ENCODE measurements around the gene RBM19. TPM values are rescaled to one million over a fixed set of nuclear protein-coding genes. Genes with fewer than 3 reads are reported as not detected.

Gene RBM19
- total RNA-seq, 2 donors from 2014 or later, result 15.3 to 15.6 TPM

GRCh38 chr12:113990250-113991223 is 24.4 kb upstream of the RBM19 start:
- Histone ChIP-seq H3K9me3 (no peaks in the 10 kb centered on the region), H3K4me3 (no peak overlapping the region), H3K27me3 (no peaks in the 10 kb centered on the region), H3K4me1 (no peaks in the 10 kb centered on the region), H3K36me3 (no peaks in the 10 kb centered on the region), H3K27ac (no peak overlapping the region)
- no peak for TF ChIP-seq CTCF (IDR thresholded peaks at IDR 0.05)
- no peak for DNase-seq (ENCODE audit: low spot score)

GRCh38 chr12:113988976-113989375 is 22.9 kb upstream of the RBM19 start:
- H3K9me3 ChIP-seq, result no peaks in the 10 kb centered on the region
- no peaks in the 10 kb centered on the region for H3K4me1 ChIP-seq
- TF ChIP-seq CTCF (IDR thresholded peaks at IDR 0.05), result no peak
- no peaks in the 10 kb centered on the region for H3K36me3 ChIP-seq
- H3K27me3 ChIP-seq, result no peaks in the 10 kb centered on the region
- no peak overlapping the region for H3K27ac ChIP-seq
- H3K4me3 ChIP-seq, result no peak overlapping the region
- DNase-seq (ENCODE audit: low spot score), result no peak

- H3K36me3 ChIP-seq, result no peaks in the 10 kb centered on the region
- no peak overlapping the region for H3K4me3 ChIP-seq
- TF ChIP-seq CTCF (IDR thresholded peaks at IDR 0.05), result no peak
- no peak overlapping the region for H3K27ac ChIP-seq
- DNase-seq (ENCODE audit: low spot score), result no peak
- no peaks in the 10 kb centered on the region for H3K4me1 ChIP-seq
- H3K9me3 ChIP-seq, result no peaks in the 10 kb centered on the region
- no peaks in the 10 kb centered on the region for H3K27me3 ChIP-seq
Observed at GRCh38 chr12:113988064-113988451, 21.9 kb upstream of the RBM19 start.

GRCh38 chr12:113987261-113988063 is 21.3 kb upstream of the RBM19 start:
- no peaks in the 10 kb centered on the region for H3K36me3 ChIP-seq
- no peak for TF ChIP-seq CTCF (IDR thresholded peaks at IDR 0.05)
- no peak overlapping the region for H3K4me3 ChIP-seq
- H3K27me3 ChIP-seq, result no peaks in the 10 kb centered on the region
- no peaks in the 10 kb centered on the region for H3K4me1 ChIP-seq
- no peak for DNase-seq (ENCODE audit: low spot score)
- no peak overlapping the region for H3K27ac ChIP-seq
- H3K9me3 ChIP-seq, result no peaks in the 10 kb centered on the region

GRCh38 chr12:113984464-113984863 is 18.3 kb upstream of the RBM19 start:
- Histone ChIP-seq H3K36me3 (no peaks in the 10 kb centered on the region), H3K27ac (no peak overlapping the region), H3K27me3 (no peaks in the 10 kb centered on the region), H3K4me1 (no peaks in the 10 kb centered on the region), H3K4me3 (no peak overlapping the region), H3K9me3 (no peaks in the 10 kb centered on the region)
- no peak for TF ChIP-seq CTCF (IDR thresholded peaks at IDR 0.05)
- no peak for DNase-seq (ENCODE audit: low spot score)

Data from right atrium auricular region (tissue), 2 donors.